ENCODE measurements around the gene MRPS33.
"Not testable (repeated sequence)": the region's sequence is repeated elsewhere in the genome, so short reads cannot be mapped to it uniquely, and the experiment has no call there.

Gene MRPS33

DNA sequence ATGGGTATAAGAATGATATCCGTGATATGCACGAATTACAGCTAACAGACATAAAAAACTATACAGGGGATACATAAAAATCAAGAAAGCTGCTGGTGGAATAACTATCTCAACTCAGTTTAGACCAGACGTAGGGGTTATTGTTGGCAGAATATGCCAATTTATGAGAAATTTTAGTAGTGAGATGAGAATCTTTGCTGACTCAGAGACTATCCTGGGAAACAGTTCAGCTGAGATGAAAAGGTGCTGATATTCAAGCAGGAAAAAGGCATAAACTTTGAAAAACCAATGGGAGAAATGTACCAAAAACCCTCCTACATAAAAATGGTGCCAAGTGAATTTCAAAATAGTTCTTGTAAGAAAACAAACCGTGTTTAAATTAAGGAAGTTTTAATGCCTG is 3.3 kb downstream of the MRPS33 start:
- DNase-seq = no peak

GRCh38 chr7:141003172-141004065 is 11.3 kb downstream of the MRPS33 start:
- no peak for DNase-seq

DNA sequence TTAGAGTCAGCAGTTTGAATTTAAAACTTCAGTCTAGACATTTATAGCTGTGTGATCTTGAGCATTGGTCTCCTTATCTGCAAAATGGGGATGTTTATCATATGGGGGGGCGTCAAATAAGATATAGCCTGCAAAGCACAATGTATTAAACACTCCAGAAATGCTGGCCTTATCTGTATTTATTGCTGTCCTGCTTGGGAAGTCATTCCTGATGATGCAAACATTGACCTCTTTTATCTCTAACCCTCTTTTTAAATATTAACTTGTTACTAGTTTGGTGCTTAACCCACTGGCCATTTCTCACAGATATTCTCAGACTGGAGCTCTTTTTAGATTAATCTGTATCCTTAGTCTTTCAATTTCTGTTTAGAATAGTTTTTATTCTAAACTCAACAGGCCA is 13.2 kb downstream of the MRPS33 start:
- no peak for DNase-seq

- no peak for DNase-seq
Measured at GRCh38 chr7:141001122-141001521, 13.6 kb downstream of the MRPS33 start.

- DNase-seq = no peak
Measured at GRCh38 chr7:140998715-140999114, 16.0 kb downstream of the MRPS33 start.

GRCh38 chr7:140992422-140992821 is 22.3 kb downstream of the MRPS33 start:
- DNase-seq = no peak

DNA sequence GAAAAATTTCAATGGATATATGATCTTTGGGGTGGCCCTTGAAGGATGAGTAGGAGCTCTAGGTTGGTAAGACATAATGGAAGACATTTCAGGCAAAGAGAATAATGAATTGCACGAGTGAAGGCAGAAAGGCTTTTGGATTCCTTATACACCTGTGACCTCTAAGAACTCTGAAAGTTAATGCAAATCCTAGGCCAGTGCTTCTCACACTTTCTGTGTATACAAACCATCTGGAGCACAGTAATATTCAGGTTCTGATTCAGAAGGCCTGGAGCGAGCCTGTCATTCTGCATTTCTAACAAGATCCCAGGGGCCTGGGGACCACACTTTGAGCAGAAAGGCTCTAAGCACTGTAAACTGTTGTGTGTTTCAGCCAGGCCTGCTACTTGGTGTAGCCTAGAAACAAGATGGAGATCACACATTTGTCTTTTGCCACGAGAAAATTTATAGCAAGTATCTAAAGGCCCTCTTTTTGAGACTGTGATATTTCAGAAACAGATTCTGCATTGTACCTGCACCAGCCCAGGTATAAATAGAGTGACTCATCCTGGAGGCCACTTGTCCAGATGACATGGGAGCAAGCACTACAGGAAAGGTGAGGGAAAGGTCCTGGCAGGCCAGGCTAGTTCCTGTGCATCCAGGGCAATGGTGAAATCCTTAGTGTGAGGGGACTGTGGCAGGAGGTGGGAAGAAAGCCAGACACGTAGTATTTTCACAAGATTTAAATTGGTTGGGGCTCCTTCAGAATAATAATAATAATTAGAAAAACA is 24.4 kb downstream of the MRPS33 start:
- no peak for DNase-seq

DNA sequence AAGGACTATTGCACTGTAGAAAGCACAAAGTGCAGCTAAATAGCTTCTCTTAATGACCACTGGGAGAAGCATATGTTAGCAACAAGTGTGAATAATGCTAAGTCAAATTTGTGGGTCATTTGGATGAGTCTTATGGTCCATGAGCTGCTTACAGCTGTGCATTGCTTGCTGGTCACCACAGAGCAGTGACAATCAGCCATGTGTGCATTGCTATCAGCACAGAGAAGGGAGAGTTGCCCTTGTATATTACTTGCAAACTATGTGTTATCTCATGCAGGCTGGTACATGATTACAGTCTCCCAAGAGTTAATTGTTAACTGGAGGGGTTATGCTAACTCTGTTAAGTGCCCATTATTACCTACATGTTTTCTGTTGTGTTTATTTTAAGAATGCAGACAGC is 25.7 kb downstream of the MRPS33 start:
- DNase-seq = no peak

GRCh38 chr7:140983802-140984201 is 30.9 kb downstream of the MRPS33 start:
- DNase-seq = no peak

DNA sequence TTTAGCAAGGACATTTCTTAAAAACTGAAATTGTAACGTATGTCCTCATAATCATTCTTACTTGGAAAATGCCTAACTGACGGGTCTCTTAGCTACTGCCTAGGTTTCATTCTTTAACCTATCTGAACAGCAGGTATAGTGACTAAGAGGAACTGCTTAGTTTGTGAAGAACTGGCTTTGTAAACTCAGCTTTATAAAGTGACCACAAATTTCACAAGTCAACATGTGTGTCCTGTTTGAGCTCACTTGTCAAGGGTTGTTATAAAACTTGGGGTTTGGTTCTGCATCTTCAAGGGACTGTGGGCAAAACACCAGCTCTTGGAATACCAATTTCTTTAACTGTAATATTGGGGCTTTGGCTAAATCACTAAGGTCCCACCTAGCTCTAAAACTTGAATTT is 32.2 kb downstream of the MRPS33 start:
- DNase-seq = no peak

DNA sequence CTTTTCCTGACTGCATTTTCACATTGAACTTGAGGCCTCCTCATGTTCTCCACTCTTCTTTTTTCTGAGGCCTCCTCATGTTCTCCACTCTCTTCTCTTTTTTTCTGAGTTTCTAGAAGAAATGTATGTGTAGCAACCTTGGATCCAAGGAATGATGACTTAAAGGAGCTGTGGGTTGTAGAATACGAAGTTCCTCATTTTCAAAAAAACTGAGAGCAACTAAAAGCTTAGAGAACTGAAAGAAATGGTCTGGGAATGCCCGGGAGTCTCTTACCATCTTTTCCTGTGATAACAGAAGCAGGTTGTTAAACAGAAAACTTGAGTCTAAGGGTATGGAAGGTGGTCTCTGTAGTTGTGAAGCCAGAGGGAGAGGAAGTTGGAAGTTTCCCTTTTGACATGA is 32.8 kb downstream of the MRPS33 start:
- no peak for DNase-seq

DNA sequence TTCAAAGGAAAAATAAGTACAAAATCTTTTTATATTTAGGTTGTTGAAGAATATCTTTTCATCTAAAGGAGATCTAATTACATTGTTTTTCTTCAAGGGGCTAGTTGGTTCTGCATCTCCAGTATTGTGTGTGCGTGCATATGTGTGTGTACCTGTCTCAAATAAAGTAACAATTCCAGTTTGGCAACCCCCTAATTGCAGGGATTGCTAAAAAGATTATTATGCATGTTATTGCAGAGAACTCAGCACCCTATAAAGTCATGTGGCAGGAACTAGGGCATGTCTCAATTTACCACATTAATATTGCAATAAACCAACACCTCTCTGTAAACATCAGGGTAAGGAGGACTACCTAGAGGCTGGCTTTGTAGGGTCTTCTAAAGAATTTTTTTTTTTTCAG is 37.0 kb downstream of the MRPS33 start:
- DNase-seq = no peak

DNA sequence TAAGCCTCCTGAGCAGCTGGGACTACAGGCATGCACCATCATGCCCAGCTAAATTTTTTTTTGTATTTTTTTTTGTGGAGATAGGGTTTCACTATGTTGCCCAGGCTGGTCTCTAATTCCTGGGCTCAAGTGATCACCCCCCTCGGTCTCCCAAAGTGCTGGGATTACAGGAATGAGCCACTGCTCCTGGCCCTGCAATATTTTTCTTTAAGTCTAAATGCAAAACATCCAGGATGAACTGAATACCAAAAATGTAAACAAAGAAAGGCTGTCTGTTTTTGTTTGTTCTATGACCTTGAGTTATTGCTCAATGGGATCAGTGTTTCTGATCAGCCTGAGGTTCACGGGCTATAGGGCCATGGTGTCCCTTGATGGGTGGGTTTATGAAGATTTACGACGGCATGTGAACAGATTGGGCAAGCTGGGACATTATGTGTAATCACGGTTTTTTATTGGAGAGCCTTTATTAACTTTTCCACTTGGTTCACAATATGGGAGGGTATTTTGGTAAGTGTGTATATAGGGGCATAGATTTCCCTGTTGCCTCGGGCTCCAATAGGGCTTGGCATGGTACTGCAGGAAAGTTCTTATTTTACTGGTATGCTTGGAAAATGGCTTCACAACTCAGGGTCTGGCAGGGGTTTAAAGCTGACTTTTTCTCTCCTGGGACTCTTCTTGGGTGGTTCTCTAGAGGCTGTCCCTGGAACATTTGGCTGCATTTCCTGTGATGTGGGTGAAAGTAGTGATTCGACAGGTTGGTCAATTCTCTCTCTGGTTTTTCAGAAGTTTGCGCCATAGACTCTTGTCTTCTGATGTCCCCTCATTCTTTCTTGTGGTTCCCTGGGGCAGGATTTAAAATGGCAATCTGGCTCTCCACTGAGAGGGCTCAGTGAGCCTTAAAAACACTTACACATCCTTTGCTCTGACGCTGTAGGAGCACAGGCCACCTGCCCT is 41.6 kb downstream of the MRPS33 start:
- DNase-seq = no peak

DNA sequence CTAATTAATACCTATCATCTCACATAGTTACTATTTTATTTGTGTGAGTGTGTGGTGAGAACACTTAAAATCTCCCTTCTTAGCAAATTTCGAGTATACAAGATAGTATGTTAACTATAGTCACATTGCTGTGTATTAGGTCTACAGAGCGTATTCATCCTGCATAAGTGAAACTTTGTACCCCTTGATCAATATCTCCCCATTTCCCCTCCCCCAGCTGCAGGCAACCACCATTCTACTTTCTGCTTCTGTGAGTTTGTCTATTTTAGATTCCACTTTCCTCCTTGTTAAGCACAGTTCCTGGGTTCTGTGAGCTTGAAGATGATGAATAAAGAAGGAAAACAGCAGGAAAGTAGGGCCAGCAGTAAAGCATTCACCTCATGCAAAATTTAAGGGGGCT is 42.4 kb downstream of the MRPS33 start:
- DNase-seq = no peak

GRCh38 chr7:140967438-140967837 is 47.3 kb downstream of the MRPS33 start:
- no peak for DNase-seq

DNA sequence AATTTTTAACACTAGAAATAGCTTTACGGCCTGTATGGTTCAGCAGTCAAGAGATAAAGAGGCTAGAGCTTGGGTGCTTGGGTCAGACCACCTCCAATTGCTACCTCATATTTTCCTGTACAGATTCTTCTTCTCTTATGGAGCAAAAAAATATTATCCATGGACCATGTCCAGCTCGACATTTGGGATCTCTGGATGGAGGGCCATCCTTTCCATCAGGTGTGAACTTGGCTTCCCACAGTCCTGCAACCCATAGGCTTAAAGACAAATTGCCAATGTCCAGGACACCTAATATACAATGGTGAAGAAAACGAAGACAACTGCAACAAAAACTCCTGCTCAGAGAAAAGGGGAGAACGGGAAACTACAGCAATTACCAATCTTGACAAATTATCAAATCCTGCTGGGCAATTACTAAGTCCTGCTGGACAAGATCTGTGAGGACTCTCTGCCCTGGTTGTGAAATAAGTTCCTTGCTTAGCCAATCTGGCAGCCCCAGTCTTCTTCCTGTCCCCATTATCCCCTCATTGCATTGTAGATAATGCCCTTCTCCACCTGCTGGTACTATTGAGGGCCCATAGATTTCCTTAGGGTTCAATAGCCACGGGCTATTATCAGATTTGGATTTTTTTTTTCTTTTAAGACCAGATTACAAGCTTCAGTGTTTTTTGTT is 48.1 kb downstream of the MRPS33 start:
- no peak for DNase-seq

- no peak for DNase-seq
Measured at GRCh38 chr7:140961117-140961516, 53.6 kb downstream of the MRPS33 start.

DNA sequence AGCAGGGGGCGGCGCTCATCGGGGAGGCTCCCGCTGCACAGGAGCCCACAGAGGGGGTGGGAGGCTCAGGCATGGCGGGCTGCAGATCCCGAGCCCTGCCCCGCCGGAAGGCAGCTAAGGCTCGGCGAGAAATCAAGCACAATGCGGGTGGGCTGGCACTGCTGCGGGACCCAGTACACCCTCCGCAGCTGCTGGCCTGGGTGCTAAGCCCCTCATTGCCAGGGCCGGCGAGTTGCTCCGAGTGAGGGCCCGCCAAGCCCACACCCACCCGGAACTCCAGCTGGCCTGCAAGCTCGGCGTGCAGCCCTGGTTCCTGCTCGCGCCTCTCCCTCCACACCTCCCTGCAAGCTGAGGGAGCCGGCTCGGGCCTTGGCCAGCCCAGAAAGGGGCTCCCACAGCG is 57.8 kb downstream of the MRPS33 start:
- DNase-seq = not testable (repeated sequence)

Measured in NCI-H2081 treated with DMSO at 0.1 percent for 48 hours (cell line).